NCI-H1436 treated with DMSO at 0.1 percent for 48 hours (cell line): Measurements from ENCODE around the gene ARAF.

ENCODE experiments used
- DNase-seq: peaks from one replicate; lab custom pipeline; 2025; lab: John Stamatoyannopoulos, UW

ARAF gene

GRCh38 chrX:47564438-47565085 lies 3.6 kb downstream of the ARAF start:
- no peak for DNase-seq

GRCh38 chrX:47566841-47567240 lies 5.8 kb downstream of the ARAF start:
- no peak for DNase-seq

GRCh38 chrX:47568656-47569295 lies 7.8 kb downstream of the ARAF start:
- no peak for DNase-seq

- no peak for DNase-seq
Observed at GRCh38 chrX:47570794-47571193, 9.8 kb downstream of the ARAF start.

- no peak for DNase-seq
Observed at GRCh38 chrX:47571215-47571614, 10.2 kb downstream of the ARAF start.

- DNase-seq, result no peak
Observed at GRCh38 chrX:47571896-47572295, 10.9 kb downstream of the ARAF start.

- DNase-seq, result no peak
Observed at GRCh38 chrX:47572773-47573340, 11.9 kb downstream of the ARAF start.

- DNase-seq, result no peak
Observed at GRCh38 chrX:47573341-47574075, 12.5 kb downstream of the ARAF start.

GRCh38 chrX:47574076-47574546 lies 13.1 kb downstream of the ARAF start:
- DNase-seq, result no peak

GRCh38 chrX:47574547-47575301 lies 13.7 kb downstream of the ARAF start:
- no peak for DNase-seq

GRCh38 chrX:47576021-47576898 lies 15.3 kb downstream of the ARAF start:
- no peak for DNase-seq

GRCh38 chrX:47577424-47577823 lies 16.4 kb downstream of the ARAF start:
- no peak for DNase-seq

- no peak for DNase-seq
Observed at GRCh38 chrX:47577901-47578300, 16.9 kb downstream of the ARAF start.

- no peak for DNase-seq
Observed at GRCh38 chrX:47578692-47579091, 17.7 kb downstream of the ARAF start.

GRCh38 chrX:47579537-47579936 lies 18.5 kb downstream of the ARAF start:
- no peak for DNase-seq

GRCh38 chrX:47581731-47582647 lies 21.0 kb downstream of the ARAF start, which contains the start of gene TIMP1:
TIMP1 (plus strand) TSS chrX:47582436; CDS start chrX:47583416, 980 bp downstream.
- DNase-seq, result no peak

- no peak for DNase-seq
Observed at GRCh38 chrX:47583240-47583861, 22.3 kb downstream of the ARAF start.

GRCh38 chrX:47584714-47585113 lies 23.7 kb downstream of the ARAF start:
- DNase-seq, result no peak

GRCh38 chrX:47585273-47585672 lies 24.3 kb downstream of the ARAF start:
- DNase-seq, result no peak
